Stimulated activated CD4-positive, alpha-beta T cell treated with anti-CD3 and anti-CD28 coated beads, Interleukin-15, amount 100 ng/mL, for 1 hour (primary cell): ENCODE data around the gene DUSP1.

Source experiments
- DNase-seq, 2 donors: peaks; one replicate each; pipeline ENCODE4 v3.0.0-alpha.2; 2020; ENCODE audit warnings: low read depth in 1 of 2, low spot score in 1 of 2

Gene DUSP1

DNA sequence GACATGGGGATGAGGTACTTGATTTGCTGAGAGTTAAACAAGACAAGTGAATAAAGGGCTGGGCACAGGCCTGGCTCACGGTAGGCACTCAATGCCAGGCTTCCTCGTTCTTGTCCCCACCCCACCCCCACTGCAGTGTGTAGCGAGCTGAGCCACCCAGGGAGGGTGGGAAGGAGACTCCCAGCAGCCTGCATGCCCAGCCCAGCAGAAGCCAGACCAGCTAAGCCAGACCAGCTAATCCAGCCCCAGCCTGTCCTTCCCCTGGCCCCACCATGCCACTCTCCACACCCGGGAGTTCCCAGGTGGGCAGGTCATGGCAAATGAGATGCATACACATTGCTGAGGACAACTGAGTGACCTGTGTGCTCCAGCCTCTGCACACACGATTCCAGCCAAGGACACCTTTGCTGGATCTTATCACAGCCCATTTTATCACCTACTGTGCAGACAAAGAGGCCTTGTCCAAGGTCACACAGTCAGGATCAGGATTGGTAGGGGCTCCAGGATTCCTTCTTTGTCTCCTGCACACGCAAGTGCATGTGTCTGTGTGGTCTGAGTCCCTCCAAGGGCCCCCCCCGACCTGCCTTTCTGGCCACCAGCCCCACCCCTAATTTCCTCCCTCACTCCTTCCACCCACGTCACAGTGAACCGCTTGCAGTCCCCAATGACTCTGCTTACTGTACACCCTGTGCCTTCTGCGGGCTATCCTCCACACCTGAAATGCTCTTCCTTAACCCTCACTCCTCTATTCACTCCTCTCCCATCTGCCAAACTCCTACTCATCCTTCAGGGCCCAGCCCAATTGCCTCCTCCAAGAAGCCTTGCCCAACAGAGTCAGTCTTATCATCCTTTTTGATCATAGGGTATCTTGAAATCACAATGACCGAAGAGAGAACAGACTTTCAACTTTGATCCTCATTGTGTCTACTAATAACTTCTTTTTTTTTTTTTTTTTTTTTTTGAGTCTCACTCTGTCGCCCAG lies 26.6 kb downstream of the DUSP1 start:
- no peak for DNase-seq

DNA sequence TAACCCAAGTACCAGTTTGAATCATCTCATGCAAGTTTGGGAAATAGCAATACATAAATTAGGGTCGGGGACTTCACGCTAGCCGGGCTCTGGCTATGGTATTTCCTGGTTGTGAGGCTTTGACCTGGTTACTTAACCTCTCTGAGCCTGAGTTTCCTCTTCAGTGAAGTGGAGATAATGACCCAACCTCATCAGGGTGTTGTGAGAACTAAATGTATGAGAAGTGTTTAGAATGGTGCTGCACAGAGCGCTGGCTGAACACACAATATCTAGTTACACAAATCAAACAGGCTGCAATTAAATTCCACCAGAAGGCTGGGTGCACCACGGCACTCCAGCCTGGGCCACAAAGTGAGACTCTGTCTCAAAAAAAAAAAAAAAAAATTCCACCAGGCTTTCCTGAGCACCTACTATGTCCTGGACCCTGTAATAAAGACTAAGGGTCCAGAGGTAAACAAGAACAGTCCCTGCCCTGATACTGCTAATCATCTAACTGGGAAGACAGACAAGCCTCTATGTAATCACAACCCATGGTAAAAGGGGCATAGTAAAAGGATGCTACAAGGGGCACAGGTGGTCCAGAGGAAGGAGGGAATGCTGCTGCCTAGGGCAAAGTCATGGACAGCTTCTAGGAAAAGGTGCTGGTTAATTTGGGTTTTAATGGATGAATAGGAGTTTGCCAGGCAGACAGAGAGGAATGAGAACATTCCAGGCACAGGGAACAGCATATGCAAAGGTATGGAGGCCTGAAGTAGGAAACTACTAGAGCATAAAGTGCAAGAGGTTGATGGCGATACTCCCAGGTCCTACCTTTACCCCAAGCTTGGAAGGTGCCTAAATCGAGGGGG lies 27.7 kb downstream of the DUSP1 start:
- no peak for DNase-seq

DNA sequence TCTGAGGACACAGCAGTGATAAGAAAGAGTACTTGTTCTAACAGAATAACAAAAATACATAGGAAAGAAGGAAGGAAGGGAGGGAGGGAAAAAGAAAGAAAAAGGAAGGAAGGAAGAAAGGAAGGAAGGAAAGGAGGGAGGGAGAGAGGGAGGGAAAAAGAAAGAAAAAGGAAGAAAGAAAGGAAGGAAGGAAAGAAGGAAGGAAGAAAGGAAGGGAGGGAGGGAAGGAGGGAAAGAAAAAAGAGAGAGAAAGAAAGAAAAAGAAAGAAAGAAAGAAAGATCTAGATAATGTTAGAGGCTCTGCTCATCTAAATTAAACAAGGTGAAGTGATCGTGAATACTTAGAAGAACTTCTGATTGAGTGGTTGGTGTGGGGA lies 29.8 kb downstream of the DUSP1 start:
- no peak for DNase-seq

DNA sequence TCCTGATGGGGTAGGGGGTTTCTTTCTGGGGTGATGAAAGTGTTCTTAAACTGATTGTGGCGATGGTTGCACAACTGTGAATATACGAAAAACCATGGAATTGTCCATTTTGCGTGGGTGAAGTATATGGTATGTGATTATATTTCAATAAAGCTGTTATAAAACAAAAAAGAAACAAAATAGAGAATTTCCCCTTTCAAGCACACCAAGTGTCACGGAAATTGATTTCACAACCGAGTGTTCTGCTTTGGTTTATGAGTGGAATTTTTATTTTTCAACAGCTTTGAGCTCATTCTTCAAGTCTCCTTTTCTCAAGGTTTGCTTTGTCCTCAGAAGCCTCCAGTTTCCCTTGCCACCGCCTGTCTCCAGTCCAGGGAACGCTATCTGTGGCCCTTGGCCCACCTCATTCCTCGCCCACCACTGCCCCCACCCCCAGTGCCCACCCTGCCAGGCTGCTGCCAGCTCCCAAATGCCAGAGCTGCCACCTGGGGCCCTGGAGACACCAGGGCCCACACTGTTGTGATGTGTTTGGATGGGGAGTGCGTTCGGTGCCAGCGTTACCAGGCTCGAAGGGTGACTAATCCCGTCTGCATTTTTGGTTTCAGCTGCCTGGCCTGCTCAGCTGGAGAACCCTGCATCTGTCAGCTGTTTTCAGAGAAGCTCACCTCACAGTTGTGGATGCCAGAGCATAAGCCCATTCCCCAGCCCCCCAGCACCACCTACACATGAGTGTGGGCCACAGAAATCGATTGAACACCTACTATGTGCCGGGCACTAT lies 30.4 kb downstream of the DUSP1 start:
- no peak for DNase-seq

DNA sequence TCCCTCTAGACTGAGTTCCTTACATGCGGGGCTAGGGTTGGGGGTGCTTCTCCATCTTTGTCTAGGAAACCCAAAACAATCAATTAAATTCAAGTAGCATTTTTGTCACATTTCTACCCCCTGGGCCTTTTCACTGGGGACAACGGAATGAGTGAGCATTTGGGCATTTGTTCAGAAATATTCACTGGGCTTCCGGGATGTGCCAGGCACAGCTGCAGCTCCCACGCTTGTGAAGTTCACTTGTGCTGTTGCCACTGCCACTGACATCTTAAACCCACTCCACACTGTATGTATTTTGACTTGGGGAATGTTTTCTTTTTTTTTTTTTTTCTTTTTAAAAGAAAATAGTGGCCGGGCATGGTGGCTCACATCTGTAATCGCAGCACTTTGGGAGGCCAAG lies 31.6 kb downstream of the DUSP1 start:
- DNase-seq: no peak

DNA sequence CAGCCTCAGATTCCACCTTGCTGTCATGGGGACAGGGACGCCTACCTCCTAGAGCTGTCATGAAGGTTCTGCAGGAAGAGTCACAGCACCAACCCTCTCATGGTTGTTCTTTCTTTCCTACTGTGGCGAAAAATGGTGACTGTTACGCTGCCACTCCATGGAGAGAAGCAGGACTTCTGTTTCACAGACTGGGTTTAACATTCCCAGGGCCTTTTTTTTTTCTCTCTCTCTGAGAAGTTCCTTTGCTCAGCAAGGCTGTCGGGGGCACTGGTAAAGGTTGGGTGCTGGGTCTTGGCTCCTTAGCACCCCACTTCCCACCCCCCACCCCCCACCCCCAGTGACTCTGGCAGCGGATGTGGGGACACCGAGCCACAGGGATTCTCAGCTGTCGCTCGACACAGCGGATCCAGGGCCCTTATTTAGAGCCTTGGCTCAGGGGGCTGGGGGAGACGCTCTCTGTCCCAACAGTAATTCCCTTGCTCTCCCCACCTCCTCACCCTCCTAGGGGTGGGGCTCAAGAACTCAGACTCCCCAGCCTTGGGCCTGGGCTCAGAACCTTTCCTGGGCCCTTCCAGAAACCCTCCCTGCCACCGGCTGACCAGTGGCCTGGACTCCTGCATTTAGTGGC lies 34.4 kb downstream of the DUSP1 start:
- DNase-seq: no peak

DNA sequence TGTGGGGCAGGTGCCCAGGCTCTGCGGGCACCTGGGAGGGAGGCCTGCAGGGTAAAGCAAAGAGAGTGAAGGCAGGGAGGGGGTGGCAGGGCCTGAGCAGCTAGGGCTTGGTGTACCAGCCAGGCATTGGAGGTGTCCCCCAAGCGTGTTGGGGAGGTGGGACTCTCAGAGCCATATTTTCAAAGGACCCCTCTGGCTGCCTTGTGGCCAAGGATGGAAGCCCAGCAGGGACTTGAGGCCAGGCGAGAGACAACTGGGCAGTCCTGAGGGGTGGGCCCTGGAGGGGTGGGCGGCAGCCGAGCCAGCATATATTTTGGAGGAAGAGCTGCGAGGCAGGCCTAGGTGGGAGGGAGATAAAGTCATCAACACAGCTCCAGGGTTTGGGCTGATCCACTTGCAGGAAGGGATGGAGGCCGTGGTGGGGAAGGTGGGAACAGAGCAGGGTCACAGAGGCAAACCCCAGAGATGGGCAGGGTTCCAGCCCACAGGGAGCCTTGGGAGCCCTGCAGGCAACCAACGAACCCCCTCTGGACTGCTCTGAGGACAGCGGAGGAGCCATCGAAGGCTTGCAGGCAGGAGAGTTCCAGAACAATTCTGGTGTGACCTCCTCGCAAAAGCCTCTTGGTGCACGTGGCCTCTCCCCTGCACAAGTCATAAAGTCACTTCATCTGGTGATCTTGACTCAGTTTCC lies 35.7 kb downstream of the DUSP1 start:
- DNase-seq: no peak

DNA sequence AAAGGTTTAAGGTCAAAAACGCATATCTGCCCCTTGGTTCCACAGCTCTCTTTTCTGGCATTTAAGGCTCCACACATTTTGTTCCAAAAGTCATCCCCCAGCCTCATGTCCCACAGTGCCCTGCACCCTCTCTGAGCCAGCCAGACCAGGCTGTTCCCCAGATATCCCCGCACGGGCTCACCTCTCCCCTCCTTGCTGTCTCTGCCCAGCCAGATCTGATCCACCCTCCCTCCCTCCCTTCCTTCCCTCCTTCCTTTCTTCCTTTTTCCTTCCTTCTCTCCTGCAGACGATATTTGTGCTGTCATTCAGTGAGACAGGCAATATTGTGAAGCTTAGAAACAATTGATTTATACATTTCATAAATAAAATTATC lies 37.0 kb downstream of the DUSP1 start:
- no peak for DNase-seq

DNA sequence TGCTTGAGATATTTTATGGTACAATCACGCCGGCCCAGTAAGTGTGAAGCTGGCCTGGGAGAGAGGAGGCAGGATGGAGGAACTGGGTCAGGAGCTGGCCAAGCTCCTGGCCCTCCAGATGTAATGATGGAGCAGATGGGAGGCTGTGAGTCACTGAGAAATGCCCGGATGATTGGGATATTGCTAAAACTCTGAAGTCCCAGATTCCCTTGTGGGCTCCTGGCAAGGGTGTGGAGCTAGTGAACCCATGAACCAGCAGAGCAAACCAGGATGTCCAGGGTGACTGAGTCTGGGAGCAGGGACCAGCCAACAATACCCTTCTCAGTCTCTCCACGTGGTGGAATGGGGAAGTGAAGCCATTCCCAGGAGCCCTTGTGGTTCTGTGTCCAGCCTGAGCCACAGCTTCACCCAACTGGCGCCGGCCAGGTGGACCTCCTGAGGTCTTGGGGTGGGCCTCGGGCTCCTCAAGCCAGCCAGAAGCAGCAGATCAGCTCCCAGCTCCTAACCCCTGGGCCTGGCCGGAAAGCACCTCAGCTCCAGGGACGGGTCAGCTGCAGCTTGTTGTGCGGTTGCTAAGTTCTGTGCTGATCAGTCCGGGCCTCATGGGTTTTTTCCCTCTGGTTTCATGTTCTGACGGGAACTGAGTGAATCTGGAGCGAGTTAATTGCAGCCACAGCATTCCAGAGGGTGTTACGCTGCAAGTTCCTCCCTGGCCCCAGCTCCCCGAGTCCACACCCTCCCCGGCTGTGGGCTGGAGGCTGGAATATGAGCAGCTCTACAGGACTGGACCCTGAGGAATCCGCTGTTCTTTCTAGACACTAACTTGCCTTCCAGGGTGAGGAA lies 37.6 kb downstream of the DUSP1 start:
- no peak for DNase-seq

DNA sequence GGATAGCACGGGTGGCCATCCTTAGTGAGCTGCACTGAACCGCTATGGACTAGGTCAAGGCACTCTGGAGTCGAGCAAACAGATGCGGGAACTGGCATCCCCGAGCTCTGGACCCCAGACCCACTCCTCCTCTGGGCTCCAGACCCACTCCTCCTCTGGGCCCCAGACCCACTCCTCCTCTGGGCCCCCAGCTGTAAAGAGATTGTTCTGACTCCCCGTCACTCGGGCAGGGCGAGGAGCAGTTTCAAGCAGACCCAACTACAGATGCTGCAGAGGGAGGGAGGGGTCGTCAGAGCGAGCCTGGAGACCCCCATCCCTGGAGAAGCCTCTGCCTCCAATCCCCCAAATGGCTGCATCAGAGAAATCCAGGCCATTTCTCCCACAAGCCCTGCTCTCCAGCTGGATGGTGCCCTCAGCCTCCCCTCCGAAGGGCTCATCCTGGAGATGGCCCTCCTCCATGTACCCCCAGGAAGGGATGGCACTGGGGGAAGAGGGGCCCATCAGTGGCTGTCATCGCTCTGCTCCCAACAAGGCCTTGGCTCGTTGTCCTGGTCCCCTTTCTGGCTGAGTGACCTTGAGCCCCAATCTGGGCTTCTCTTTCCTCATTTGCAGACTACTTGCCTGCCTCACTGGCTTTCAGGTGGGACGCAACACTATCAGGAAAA lies 38.7 kb downstream of the DUSP1 start:
- DNase-seq: no peak

DNA sequence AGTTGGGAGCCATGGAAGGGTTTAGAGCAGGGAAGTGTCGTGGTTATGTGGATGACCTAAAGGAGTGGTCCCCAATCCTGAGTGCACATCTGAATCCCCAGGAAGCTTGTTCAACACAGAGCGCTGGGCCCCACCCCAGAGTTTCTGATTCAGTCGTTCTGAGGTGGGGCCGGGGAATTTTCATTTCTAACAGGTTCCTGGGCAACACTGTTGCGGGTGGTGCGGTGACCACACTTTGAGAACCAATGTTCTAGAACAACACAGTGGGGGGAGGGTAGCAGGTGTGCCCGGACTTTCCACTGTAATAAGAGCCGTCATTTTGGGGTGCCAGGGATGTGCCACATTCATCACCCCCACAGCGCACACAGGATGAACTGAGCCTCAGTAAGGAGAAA lies 39.3 kb downstream of the DUSP1 start:
- DNase-seq: no peak

DNA sequence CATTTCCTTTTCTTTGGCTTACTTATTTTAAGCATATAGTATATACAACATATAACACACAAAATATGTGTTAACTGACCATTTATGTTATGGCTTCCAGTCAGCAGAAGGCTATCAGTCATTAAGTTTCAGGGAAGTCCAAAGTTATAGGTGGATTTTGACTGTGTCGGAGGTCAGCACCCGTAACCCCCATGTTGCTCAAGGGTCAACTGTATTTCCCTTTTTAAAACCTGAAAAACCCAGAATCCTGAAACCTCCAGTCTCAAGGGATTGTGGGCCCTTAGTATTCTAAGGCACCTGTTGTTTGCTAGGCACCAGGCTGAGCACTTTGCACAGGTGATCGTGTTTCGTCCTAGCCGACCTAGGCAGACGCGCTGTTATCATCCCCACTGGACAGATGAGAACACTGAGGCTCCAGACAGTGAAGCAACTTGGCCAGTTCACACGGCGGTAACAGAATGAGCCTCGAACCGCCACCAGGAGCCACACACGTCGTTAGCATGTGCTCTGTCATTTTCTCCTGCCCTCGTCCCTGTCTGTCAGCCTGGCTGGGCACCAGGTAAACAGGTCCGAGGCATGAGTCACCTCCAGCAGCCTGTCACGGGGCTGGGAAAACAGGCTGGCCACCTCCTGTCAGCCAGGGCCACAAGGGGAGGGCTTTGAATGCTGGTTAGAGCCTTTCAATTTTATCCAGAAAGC lies 39.9 kb downstream of the DUSP1 start:
- DNase-seq: no peak

DNA sequence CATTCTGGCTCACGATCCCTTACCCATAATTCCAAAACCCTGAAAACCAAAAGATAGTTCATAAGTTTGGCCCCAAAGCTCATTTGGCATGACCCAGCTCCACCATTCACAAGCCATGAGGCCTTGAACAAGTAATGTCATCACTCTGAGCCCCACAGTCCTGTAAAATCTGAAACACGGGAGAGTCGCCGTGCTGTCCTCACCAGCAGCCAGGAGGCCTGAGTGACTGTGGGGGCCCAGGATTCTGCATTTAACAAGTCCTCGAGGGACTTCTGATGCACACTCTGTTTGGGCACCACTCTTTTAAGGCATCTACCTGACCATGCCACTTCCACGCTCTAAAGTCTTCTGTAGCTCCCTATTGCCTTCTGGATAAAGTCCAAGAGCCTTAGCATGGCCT lies 40.8 kb downstream of the DUSP1 start:
- no peak for DNase-seq

DNA sequence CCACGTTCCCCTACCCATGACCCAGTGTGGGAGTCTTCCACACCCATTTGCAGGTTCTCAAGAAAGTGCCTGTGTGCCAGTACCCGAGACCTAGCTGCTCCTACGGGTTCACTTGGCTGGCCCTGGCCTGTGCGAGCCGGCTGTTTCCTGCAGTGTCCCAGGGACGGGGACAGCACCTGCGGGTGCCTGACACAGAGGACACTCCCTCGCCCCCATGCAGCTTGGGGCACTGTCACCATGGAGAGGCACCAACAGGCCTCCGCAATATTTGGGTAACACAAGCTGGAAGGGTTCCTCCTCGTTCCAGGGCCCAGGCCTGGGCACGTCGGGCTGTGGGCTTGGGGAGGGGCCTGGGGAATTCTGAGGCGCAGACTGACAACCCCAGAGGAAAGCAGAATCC lies 41.4 kb downstream of the DUSP1 start:
- no peak for DNase-seq

DNA sequence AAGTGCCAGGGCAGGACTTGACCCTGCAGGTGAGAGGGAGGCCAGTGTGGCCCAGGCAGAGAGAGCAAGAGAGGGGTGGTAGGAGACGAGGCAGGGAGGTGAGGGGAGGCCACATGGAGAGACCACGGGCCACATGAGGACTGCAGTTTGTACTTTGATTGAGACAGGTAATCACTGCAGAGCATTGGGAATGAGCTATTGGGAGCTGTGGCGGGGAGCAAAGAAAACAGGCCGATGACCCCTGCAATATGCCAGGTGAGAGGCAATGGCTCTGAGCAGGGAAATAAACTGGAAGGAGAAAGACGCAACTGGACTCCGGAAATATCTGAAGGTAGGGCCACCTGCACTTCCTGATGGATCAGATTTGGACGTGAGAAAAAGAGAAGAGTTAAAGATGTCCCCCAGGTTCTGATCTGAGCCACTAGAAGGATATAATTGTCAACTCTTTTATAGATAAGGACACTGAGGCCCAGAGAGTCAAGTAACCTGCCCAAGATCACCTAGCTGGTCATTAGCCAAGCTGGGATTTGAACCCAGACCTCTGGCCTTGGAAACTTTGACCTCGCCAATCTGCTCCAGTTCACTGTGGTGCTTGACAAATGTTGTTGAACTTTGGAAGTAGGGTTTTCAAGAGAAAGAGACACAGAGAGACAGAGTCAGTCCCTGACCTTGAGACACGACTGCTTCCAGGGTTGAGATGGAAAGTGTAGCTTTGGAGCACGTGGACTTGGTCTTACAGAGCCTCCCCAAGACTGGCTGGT lies 42.3 kb downstream of the DUSP1 start:
- no peak for DNase-seq

DNA sequence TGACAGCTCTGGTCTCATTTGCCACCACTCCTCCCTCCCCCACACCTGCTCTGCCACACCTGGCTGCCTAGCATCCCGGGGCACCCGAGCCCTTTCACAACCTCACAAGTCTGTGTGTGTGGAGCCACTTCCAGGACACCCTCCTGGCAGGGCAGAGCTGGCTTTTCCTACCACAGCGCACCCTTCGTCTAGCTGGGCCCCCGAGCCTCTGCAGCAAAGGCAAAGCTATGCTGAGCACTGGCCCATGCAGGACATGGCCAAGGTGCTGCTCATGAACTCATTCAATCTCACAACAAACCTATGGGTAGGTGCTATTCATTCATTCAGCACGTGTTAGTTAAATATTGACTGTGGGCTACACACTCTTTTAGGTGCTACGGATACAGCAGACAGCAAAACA lies 43.4 kb downstream of the DUSP1 start:
- DNase-seq: no peak

DNA sequence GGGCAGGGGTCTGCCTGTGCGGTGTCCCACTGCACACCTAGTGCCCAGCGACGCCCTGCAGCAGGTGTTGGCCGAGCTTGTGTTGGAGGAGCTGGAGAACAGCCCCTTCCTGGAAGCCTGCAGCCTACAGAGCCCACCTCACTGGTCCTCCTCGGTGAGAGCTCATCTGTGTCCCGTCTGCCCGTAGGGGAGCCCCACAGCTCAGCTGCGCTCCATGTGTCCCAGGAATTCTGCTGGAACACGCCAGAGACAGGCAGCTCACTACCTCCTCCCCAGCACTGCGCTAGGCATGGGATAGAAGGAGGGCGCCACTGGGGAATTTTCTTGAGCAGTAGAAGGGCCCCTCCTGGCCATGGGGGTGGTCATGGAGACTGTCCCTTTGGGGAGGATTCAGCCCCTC lies 44.0 kb downstream of the DUSP1 start:
- no peak for DNase-seq

DNA sequence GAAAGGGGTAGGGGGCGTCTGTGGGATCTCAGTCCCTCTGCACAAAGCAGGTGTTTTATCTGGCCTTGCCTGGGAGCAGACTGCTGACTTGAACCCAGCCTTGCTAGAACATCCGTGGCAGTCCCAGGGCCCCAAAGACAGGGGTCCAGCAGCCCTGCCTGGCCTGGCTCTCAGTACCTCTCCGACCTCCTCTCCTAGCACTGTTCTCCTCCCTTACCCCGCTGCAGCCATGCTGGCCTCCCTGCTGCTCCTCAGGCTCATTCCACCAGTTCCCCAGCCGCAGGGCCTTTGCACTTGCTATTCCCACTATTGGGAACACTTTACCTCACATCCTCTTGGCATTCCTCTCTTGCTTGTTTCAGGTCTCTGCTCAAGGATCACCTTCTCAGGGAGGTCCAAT lies 45.2 kb downstream of the DUSP1 start:
- no peak for DNase-seq
